DOHH2 (cell line): Measurements from ENCODE around the gene LAMC3.

Source experiments
- EZH2phosphoT487 ChIP-seq: fragments of 200-600 bp; sonication (generic); IDR thresholded peaks from 2 replicates; pipeline ENCODE4 v1.6.1; 2017; ENCODE audit warnings: borderline replicate concordance, mild to moderate bottlenecking, antibody characterized with exemption, low read length, moderate library complexity, mixed read lengths
- TF ChIP-seq, protein P1 (sequence below): fragments of 200-600 bp; sonication (generic); IDR thresholded peaks from one replicate; pipeline ENCODE4 v1.5.1; 2014; ENCODE audit warnings: antibody characterized with exemption, mild to moderate bottlenecking, low read depth, low read length; ENCODE audit not compliant: poor library complexity, severe bottlenecking

DNA sequence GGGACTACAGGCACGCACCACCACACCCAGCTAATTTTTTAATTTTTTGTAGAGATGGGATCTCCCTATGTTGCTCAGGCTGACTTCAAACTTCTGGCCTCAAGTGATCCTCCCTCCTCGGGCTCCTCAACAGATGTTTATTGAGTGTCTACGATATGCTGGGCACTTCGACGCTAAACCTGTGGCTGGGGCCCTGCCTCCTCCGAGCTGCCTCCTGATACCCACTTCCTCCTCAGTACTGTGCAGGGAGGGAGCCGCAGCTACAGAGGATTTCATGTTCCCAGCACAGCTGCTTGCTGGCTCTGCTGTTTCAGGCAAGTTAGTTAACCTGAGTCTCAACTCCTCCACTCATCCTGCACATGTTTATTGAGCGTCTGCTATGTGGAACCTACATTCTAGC lies 97.0 kb downstream of the LAMC3 start:
- TF ChIP-seq, protein P1, sequence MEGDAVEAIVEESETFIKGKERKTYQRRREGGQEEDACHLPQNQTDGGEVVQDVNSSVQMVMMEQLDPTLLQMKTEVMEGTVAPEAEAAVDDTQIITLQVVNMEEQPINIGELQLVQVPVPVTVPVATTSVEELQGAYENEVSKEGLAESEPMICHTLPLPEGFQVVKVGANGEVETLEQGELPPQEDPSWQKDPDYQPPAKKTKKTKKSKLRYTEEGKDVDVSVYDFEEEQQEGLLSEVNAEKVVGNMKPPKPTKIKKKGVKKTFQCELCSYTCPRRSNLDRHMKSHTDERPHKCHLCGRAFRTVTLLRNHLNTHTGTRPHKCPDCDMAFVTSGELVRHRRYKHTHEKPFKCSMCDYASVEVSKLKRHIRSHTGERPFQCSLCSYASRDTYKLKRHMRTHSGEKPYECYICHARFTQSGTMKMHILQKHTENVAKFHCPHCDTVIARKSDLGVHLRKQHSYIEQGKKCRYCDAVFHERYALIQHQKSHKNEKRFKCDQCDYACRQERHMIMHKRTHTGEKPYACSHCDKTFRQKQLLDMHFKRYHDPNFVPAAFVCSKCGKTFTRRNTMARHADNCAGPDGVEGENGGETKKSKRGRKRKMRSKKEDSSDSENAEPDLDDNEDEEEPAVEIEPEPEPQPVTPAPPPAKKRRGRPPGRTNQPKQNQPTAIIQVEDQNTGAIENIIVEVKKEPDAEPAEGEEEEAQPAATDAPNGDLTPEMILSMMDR = no peak
- TF ChIP-seq EZH2phosphoT487 = no peak
